PC-9 (cell line): Measurements from ENCODE around the gene AGMO. TPM values are rescaled to one million over a fixed set of nuclear protein-coding genes. Genes with fewer than 3 reads are reported as not detected.

ENCODE experiments used
- Bru-seq: library from RNA; stranded (reverse); fragments of 400-500 nt; gene quantifications from one replicate; lab custom pipeline; 2021; lab: Mats Ljungman, UMichigan
- BruChase-seq, 2 experiments: library from RNA; stranded (reverse); fragments of 400-500 nt; gene quantifications; one replicate each; lab custom pipeline; 2021; lab: Mats Ljungman, UMichigan
- BruUV-seq: library from RNA; stranded (reverse); fragments of 400-500 nt; replicated peaks from 2 replicates; lab custom pipeline; 2021; lab: Mats Ljungman, UMichigan
- CTCF ChIA-PET: fragments of 300-600 bp; sonication (Branson Sonifier 250); formaldehyde crosslinking; loops from one replicate; lab custom pipeline; 2022; ENCODE audit warnings: antibody characterized with exemption; lab: Charles Lee
- POLR2A ChIA-PET: fragments of 300-600 bp; sonication (Branson Sonifier 250); formaldehyde crosslinking; loops from one replicate; lab custom pipeline; 2022; ENCODE audit warnings: antibody characterized with exemption; ENCODE audit not compliant: unreplicated experiment; lab: Charles Lee
- DNase-seq, 2 experiments: peaks; one replicate each; pipeline versions ENCODE4 v3.0.0 to v3.0.0-alpha.2; 2015 to 2022; ENCODE audit warnings: mixed read lengths in 1 of 2
- H2AFZ ChIP-seq: fragments of 200-600 bp; sonication (generic); 2 replicates; pipeline ENCODE4 v1.8.1; 2017; ENCODE audit warnings: antibody characterized with exemption
- H3F3A ChIP-seq: fragments of 200-600 bp; sonication (generic); 2 replicates; pipeline ENCODE4 v1.8.1; 2017; ENCODE audit warnings: antibody characterized with exemption, mild to moderate bottlenecking, low read depth; ENCODE audit not compliant: insufficient read depth
- H3K27ac ChIP-seq: fragments of 200-600 bp; sonication (generic); 2 replicates; pipeline ENCODE4 v1.6.1; 2016; ENCODE audit warnings: mixed run types
- H3K27me3 ChIP-seq: fragments of 200-600 bp; sonication (generic); 2 replicates; pipeline ENCODE4 v1.6.1; 2016; ENCODE audit warnings: low read depth, mixed run types; ENCODE audit not compliant: insufficient read depth
- H3K36me3 ChIP-seq: fragments of 200-600 bp; sonication (generic); 2 replicates; pipeline ENCODE4 v1.6.1; 2016; ENCODE audit warnings: low read depth, mixed run types
- H3K4me1 ChIP-seq: fragments of 200-600 bp; sonication (generic); replicated peaks from 2 replicates; pipeline ENCODE4 v1.6.1; 2016; ENCODE audit warnings: mixed run types; ENCODE audit not compliant: insufficient read depth
- H3K4me2 ChIP-seq: fragments of 200-600 bp; sonication (generic); 2 replicates; pipeline ENCODE4 v1.6.1; 2017; ENCODE audit warnings: mixed run types
- H3K4me3 ChIP-seq: fragments of 200-600 bp; sonication (generic); 2 replicates; pipeline ENCODE4 v1.6.1; 2016; ENCODE audit warnings: mixed run types
- H3K79me2 ChIP-seq: fragments of 200-600 bp; sonication (generic); 2 replicates; pipeline ENCODE4 v1.6.1; 2017; ENCODE audit warnings: low read depth, mixed run types
- H3K9me2 ChIP-seq: fragments of 200-600 bp; sonication (generic); 2 replicates; pipeline ENCODE4 v1.8.1; 2017; ENCODE audit warnings: mild to moderate bottlenecking; ENCODE audit not compliant: insufficient read depth
- H3K9me3 ChIP-seq: fragments of 200-600 bp; sonication (generic); 2 replicates; pipeline ENCODE4 v1.8.1; 2016; ENCODE audit warnings: low read depth; ENCODE audit not compliant: insufficient read depth
- H4K20me1 ChIP-seq: fragments of 200-600 bp; sonication (generic); 2 replicates; pipeline ENCODE4 v1.8.1; 2017; ENCODE audit not compliant: insufficient read depth
- CTCF ChIP-seq: fragments of 200-600 bp; sonication (generic); conservative IDR thresholded peaks from 2 replicates; pipeline ENCODE4 v1.6.1; 2017; ENCODE audit warnings: mixed run types, antibody characterized with exemption, mild to moderate bottlenecking, moderate library complexity
- EZH2 ChIP-seq: fragments of 200-600 bp; sonication (generic); IDR thresholded peaks from 2 replicates; pipeline ENCODE4 v1.8.0; 2017; ENCODE audit warnings: antibody characterized with exemption, low read depth
- intact Hi-C: fragments of 100-400 bp; cut with micrococcal nuclease; formaldehyde crosslinking; loops from one replicate; pipeline ENCODE4 v1.10.0; 2022; ENCODE audit not compliant: unreplicated experiment
- long read RNA-seq: library from polyadenylated mRNA; stranded (forward); transcript quantifications from one replicate; pipeline ENCODE4 v2.0.0, GENCODE V29; 2022
- total RNA-seq: library from RNA; stranded (reverse); gene quantifications from 2 replicates; pipeline ENCODE4 v1.2.3, GENCODE V29; 2021

The AGMO gene
- total RNA-seq (not detected in 2 replicates), Bru-seq, nascent RNA (percentile 12 among the genes with signal in this experiment), BruChase-seq, experiment 1, labeled RNA remaining after a 2-hour chase (percentile 19 among the genes with signal in this experiment), BruChase-seq, experiment 2, labeled RNA remaining after a 6-hour chase (percentile 12 among the genes with signal in this experiment)
- long read RNA-seq = 0 reads

DNA sequence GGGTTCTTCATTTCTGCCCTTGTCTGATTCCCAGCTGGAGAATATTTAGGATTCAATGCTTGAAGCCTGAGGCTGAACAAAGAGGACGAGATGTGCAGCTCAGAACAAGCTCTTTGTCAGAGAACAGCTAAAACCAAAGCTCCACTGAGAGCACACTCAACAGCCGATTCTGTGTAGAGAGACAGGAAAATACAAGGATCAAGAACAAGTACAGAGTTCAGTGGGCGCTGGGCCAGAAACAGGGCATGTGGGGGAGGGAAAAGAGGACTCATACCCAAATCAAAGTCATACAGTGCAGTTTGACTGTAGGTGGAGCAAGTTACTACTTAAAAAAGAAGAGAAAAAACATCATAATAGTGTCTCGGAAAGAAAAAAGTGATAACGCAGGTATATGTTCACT lies at the start of gene AGMO:
Gene AGMO (minus strand): TSS at position 181 of the 400 bp plus-strand sequence.
- H3K4me1 ChIP-seq = no peaks in the 10 kb centered on the region
- H3K27me3 ChIP-seq = no peaks in the 10 kb centered on the region
- no peak within 1 kb of the TSS for H2AFZ ChIP-seq
- BruUV-seq = no TSS peak
- POLR2A ChIA-PET = no interaction called here
- no peaks in the 10 kb centered on the region for H3F3A ChIP-seq
- H4K20me1 ChIP-seq = no peaks in the 10 kb centered on the region
- no peaks in the 10 kb centered on the region for H3K9me2 ChIP-seq
- no peak within 1 kb of the TSS for H3K27ac ChIP-seq
- DNase-seq = no peak
- no peak for TF ChIP-seq EZH2
- no peak for TF ChIP-seq CTCF
- no peaks in the 10 kb centered on the region for H3K36me3 ChIP-seq
- intact Hi-C loops = no loop called here
- no peak within 1 kb of the TSS for H3K4me2 ChIP-seq
- H3K9me3 ChIP-seq = no peaks in the 10 kb centered on the region
- CTCF ChIA-PET = no interaction called here
- H3K4me3 ChIP-seq = no peak within 1 kb of the TSS
- H3K79me2 ChIP-seq = no peaks in the 10 kb centered on the region

DNA sequence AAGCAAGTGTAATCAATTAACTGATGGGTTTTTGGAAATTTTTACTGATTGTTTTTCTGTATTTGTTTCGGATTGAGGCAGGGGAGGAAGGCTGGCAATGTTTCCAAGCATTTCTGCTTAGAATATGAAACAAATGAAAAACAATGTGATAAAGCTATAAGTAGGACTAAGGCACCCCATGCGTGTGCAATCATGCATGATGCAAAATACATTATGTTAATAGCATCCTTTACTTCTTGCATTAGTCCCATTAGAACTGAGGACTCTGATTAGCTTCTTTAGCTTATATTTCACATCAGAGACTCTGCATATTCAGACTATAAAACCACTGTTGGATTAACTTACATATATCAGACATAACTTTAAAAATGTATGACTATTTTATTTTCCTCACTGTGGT lies 48.7 kb upstream of the AGMO start:
- Histone ChIP-seq H3K36me3 (no peaks in the 10 kb centered on the region), H3F3A (no peaks in the 10 kb centered on the region), H3K4me2 (no peak overlapping the region), H2AFZ (no peak overlapping the region), H3K79me2 (no peaks in the 10 kb centered on the region), H3K9me3 (no peaks in the 10 kb centered on the region), H3K27me3 (no peaks in the 10 kb centered on the region), H3K9me2 (no peaks in the 10 kb centered on the region), H3K27ac (no peak overlapping the region), H4K20me1 (no peaks in the 10 kb centered on the region), H3K4me3 (no peak overlapping the region), H3K4me1 (no peaks in the 10 kb centered on the region)
- intact Hi-C loops = loop anchor here (5.0 kb wide), 1 partner anchor 37 kb away; no protein-coding TSS in a partner anchor
- ChIA-PET POLR2A (no interaction called here), CTCF (no interaction called here)
- no TSS peak for BruUV-seq
- DNase-seq = no peak
- TF ChIP-seq CTCF (no peak), EZH2 (no peak)

DNA sequence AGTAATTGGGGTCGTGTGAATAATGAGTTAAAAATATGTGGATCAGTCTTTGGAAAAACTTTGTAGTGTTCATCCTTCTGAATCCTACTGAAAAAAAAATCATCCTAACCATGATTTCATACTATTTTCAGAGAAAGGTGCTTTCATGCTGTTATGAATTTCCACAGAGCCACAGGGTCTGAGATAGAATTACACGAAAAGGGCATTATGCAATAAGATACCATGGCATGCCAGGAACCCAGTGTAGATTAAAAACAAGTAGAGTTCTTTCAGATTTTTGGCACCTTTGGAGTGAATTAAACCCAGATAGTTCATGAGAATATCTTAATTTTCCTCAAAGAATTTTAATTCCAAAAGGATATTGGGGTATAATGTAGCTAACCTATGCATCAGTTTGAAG lies 47.5 kb upstream of the AGMO start:
- no TSS peak for BruUV-seq
- no peak for DNase-seq
- no peaks in the 10 kb centered on the region for H3F3A ChIP-seq
- ChIA-PET POLR2A (interaction anchor here (0.6 kb wide), 1 partner anchor 11 kb away, joined by 3 read pairs; no protein-coding TSS in a partner anchor), CTCF (no interaction called here)
- no peak overlapping the region for H2AFZ ChIP-seq
- H3K27me3 ChIP-seq = no peaks in the 10 kb centered on the region
- H3K79me2 ChIP-seq = no peaks in the 10 kb centered on the region
- no peak overlapping the region for H3K4me2 ChIP-seq
- no peaks in the 10 kb centered on the region for H4K20me1 ChIP-seq
- no peak overlapping the region for H3K4me3 ChIP-seq
- H3K27ac ChIP-seq = no peak overlapping the region
- TF ChIP-seq EZH2 (no peak), CTCF (no peak)
- H3K4me1 ChIP-seq = no peaks in the 10 kb centered on the region
- no peaks in the 10 kb centered on the region for H3K36me3 ChIP-seq
- H3K9me2 ChIP-seq = no peaks in the 10 kb centered on the region
- intact Hi-C loops = no loop called here
- no peaks in the 10 kb centered on the region for H3K9me3 ChIP-seq
